Measurements from ENCODE around the gene PCBP2.
"Not testable (repeated sequence)": the region's sequence is repeated elsewhere in the genome, so short reads cannot be mapped to it uniquely, and the experiment has no call there.

GRCh38 chr12:53422247-53422646 is 29.7 kb upstream of the PCBP2 start:
- TF ChIP-seq CTCF, POLR2A (IDR thresholded peaks at IDR 0.05): not testable (repeated sequence)
